GM18951 (cell line): ENCODE results near the gene SLC16A12.
"Not testable (repeated sequence)": the region's sequence is repeated elsewhere in the genome, so short reads cannot be mapped to it uniquely, and the experiment has no call there.

Source experiments
- POLR2A ChIP-seq: IDR thresholded peaks from 4 replicates; pipeline ENCODE4 v1.6.1; 2011; ENCODE audit warnings: mild to moderate bottlenecking; ENCODE audit not compliant: insufficient read length, insufficient read depth; ENCODE audit errors: extremely low read depth
- in situ Hi-C: fragments of 300-500 bp; cut with MboI; formaldehyde crosslinking; loops from one replicate; pipeline ENCODE4 v1.12.0; 2022; ENCODE audit warnings: low sequenced_read_pairs, mixed read lengths, inconsistent platforms; ENCODE audit not compliant: unreplicated experiment

The SLC16A12 gene

GRCh38 chr10:89404104-89405047 is 131.0 kb downstream of the SLC16A12 start:
- in situ Hi-C loops: no loop called here
- no peak for TF ChIP-seq POLR2A

GRCh38 chr10:89403043-89403442 is 132.4 kb downstream of the SLC16A12 start:
- TF ChIP-seq POLR2A: no peak
- in situ Hi-C loops: no loop called here

GRCh38 chr10:89399956-89400355 is 135.4 kb downstream of the SLC16A12 start:
- TF ChIP-seq POLR2A: no peak
- in situ Hi-C loops: no loop called here

GRCh38 chr10:89398003-89398749 is 137.2 kb downstream of the SLC16A12 start:
- TF ChIP-seq POLR2A: no peak
- in situ Hi-C loops: no loop called here

GRCh38 chr10:89395141-89395540 is 140.3 kb downstream of the SLC16A12 start:
- in situ Hi-C loops: no loop called here
- no peak for TF ChIP-seq POLR2A

- no peak for TF ChIP-seq POLR2A
- in situ Hi-C loops: no loop called here
Observed at GRCh38 chr10:89393898-89394297, 141.5 kb downstream of the SLC16A12 start.

GRCh38 chr10:89392974-89393373 is 142.4 kb downstream of the SLC16A12 start:
- in situ Hi-C loops: no loop called here
- TF ChIP-seq POLR2A: no peak

GRCh38 chr10:89391907-89392756 is 143.3 kb downstream of the SLC16A12 start, which contains the start of gene IFIT1:
TSS of gene IFIT1 (plus strand) at chr10:89392623. CDS start at chr10:89392713, 90 bp downstream.
- in situ Hi-C loops: no loop called here
- peak; percentile 58 for TF ChIP-seq POLR2A

- in situ Hi-C loops: not testable (repeated sequence)
Observed at GRCh38 chr10:89391226-89391576, 144.2 kb downstream of the SLC16A12 start.

- in situ Hi-C loops: no loop called here
- no peak for TF ChIP-seq POLR2A
Observed at GRCh38 chr10:89390476-89391225, 144.7 kb downstream of the SLC16A12 start.

GRCh38 chr10:89389254-89389653 is 146.1 kb downstream of the SLC16A12 start:
- in situ Hi-C loops: no loop called here
- no peak for TF ChIP-seq POLR2A

- TF ChIP-seq POLR2A: no peak
- in situ Hi-C loops: no loop called here
Observed at GRCh38 chr10:89388806-89389205, 146.6 kb downstream of the SLC16A12 start.
